ENCODE data around the gene KIF1A. TPM values are rescaled to one million over a fixed set of nuclear protein-coding genes. Genes with fewer than 3 reads are reported as not detected.

The KIF1A gene
- total RNA-seq, 1 donor from 2014 or later: 2.2 TPM

- DNase-seq (ENCODE audit: low spot score): no peak
These were observed 51.8 kb downstream of the KIF1A start for GRCh38 chr2:240768216-240768615.

- DNase-seq (ENCODE audit: low spot score): no peak
These were observed 52.7 kb downstream of the KIF1A start for GRCh38 chr2:240767341-240767740.

- DNase-seq (ENCODE audit: low spot score): no peak
These were observed 53.9 kb downstream of the KIF1A start for GRCh38 chr2:240766072-240766471.

GRCh38 chr2:240765007-240765406, 55.0 kb downstream of the KIF1A start:
- DNase-seq (ENCODE audit: low spot score): peak; percentile 32

- DNase-seq (ENCODE audit: low spot score): no peak
These were observed 55.4 kb downstream of the KIF1A start for GRCh38 chr2:240764605-240765004.

DNA sequence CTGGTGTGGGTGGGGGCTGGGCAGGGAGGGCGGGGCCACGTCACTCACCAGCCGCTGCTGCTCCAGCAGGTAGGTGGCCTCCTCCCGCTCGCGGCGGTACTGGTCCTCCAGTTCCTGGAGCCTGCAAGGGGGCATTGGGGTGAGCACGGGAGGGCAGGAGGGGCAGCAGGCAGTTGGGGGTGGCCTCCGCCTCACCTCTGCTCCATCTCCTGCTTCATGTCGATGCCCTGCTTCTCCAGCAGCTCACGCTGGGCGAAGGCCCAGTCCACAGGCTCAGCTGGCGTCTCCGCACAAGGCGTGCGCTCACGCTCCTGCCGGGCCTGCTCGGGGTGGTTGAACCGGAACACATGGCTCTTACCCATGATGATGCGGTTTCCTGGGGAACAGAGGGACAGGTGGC, 57.0 kb downstream of the KIF1A start:
- no peak for DNase-seq (ENCODE audit: low spot score)

- DNase-seq (ENCODE audit: low spot score): no peak
These were observed 57.8 kb downstream of the KIF1A start for GRCh38 chr2:240762249-240762648.

- DNase-seq (ENCODE audit: low spot score): no peak
These were observed 59.3 kb downstream of the KIF1A start for GRCh38 chr2:240760576-240761246.

- no peak for DNase-seq (ENCODE audit: low spot score)
These were observed 59.9 kb downstream of the KIF1A start for GRCh38 chr2:240760121-240760520.

GRCh38 chr2:240759459-240759858, 60.6 kb downstream of the KIF1A start:
- no peak for DNase-seq (ENCODE audit: low spot score)

DNA sequence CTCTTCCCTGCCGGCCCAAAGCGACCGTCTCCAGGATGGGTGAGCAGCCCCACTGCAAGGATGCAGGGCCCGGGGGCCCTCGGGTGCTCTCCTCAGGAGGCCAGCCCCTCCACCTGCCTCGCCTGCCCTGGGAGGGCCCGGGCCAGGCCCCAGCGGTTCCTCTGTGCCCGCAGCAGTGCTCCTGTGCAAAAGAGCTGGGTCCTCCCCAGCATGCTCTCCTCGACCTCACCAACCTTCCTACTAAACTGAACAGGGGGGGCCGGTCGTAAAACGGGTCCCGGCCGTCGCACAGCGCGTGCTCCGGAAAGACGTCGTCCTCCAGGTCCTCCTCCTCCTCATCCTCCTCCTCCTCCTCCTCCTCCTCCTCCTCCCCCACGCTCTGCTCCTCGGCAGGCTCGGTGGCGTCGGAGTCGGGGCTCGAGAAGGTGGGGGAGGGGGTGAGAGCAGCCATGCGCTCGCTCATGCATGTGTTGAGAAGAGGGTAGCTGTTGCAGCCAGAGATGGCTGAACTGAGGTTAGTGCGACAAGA, 62.9 kb downstream of the KIF1A start:
- no peak for DNase-seq (ENCODE audit: low spot score)

DNA sequence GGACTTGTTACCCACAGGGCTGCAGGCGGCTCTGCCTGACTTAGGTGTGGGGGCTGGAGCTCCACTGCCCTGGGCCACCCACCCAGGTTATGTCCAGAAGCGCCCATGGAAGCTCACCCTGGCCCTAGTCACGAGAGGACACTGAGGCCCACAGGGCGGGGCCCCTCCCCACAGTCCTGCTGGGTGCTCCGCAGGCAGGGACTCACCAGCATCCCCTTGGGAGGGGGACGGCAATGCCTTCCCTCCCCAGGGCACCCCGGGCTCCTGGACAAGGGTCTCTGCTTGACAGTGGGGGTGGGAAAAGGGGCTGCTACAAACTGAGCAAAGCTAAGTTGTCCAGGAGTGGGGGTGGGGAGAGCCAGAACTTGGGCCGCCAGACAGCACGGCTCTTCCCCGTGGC, 67.8 kb downstream of the KIF1A start:
- DNase-seq (ENCODE audit: low spot score): no peak

- DNase-seq (ENCODE audit: low spot score): no peak
These were observed 69.6 kb downstream of the KIF1A start for GRCh38 chr2:240750409-240750808.

DNA sequence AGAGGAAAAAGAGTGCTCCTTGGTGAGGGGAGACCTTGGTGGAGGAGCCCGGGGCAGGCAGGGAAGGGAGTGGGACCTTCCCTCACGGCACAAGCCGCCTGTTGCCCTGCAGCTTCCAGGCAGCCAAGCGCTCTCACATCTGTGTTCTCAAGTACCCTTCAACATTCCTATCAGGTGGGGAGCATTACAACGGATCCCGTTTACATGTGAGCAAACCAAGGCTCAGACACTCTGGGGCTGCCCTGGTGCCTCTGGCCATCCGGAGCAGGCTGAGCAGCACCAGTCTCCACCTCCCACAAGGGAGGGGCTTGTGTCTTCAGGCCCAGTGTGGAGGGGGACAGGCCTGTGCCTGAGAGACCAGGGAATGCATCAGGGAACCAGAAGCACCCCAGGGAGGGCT, 70.5 kb downstream of the KIF1A start:
- DNase-seq (ENCODE audit: low spot score): peak; percentile 28

DNA sequence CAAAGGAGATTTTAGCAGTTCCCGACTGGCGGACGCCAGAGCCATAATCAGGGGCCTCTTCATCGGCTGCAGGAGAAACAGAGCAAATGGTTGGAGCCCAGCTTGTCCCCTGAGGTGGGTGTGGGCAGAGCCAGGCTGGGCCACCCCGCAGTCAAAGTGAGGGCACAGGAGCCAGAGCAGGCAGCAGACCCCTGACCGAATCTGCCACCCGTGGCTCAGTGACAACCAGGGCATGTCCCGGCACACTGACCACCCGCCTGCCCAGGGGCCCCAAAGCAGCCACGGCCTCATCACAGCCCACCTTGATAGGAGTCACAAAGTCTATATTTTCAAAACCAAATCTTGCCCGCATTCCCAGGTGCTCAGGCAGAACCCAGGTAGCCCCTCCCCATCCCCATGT, 72.8 kb downstream of the KIF1A start:
- no peak for DNase-seq (ENCODE audit: low spot score)

DNA sequence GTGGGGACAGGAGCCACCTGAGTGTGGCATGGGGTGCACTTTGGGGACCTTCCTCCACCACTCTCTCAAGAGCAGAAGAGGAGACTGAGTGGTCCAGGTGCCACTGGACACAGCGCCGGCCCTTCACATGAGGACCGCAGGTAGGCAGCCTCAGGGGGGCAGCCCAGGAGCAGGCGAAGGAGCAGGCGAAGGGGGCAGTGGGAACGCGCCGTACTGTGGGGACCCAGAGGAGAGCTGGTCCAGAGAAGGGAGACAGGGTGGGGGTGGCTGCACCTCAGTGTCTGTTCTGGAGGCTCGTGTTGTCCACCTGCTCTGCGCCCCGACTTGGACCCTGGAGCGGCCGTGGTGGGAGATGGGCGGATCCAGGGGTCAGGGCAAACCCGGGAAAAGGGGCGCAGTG, 73.3 kb downstream of the KIF1A start:
- no peak for DNase-seq (ENCODE audit: low spot score)

GRCh38 chr2:240745962-240746361, 74.1 kb downstream of the KIF1A start:
- DNase-seq (ENCODE audit: low spot score): no peak

DNA sequence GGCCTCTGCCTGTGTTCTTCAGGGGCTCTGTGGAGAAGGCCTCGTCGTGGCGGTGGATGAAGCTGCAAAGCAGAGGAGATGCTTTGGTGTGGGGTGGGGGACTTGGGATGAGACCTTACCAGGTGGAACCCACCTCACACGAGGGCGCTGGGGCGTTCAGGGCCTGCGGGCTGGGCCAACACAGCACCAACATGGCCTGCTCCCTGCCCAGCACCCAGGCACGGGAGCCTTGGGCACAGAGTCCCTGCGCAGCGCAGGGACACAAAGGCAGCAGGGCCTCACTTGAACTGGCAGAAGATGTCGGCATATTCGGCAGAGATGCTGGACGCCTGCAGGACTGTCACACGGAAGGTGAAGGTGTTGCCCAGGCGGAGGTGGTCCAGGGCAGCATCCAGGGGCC, 74.6 kb downstream of the KIF1A start:
- DNase-seq (ENCODE audit: low spot score): no peak

GRCh38 chr2:240742602-240743095, 77.4 kb downstream of the KIF1A start:
- DNase-seq (ENCODE audit: low spot score): no peak

DNA sequence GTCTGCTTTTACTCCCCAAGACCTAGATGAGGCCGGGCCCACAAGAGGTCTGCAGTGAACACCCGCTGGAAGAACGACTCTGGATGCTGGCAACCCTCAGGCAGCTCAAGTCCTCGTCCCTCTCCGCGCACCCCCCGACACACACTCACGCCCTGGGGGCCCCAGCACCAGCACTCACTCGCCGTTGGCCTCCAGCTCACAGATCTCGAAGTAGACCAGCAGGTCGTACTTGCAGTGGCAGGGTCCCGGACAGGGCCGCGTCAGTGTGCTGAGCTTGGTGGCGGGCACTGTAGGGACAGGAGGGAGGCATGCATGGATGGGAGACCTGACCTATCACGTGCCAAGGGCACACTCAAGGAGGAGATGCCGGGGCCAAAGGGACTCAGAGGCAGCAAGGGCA, 78.9 kb downstream of the KIF1A start:
- no peak for DNase-seq (ENCODE audit: low spot score)

- DNase-seq (ENCODE audit: low spot score): no peak
These were observed 80.2 kb downstream of the KIF1A start for GRCh38 chr2:240739797-240740196.

DNA sequence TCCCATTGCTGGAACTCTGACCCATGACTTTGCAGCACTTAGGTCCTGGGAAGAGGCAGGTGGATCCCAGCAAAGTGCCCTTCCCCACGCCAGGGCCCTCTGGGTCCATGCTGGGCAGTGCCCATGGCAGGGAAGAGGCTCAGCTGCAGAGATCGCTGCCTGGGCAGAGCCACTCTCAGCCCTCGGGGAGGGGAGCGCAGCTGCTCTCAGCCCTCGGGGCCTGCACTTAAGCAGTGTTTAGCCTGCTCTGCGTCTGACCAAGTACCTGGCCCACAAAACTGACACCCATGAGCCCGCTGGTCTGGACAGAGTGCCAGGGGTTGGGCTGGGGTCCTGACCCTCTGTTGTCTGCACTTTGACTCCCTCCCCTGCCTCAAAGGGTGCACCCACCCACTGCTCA, 82.1 kb downstream of the KIF1A start:
- DNase-seq (ENCODE audit: low spot score): peak; percentile 8

GRCh38 chr2:240737512-240737911, 82.5 kb downstream of the KIF1A start:
- peak; percentile 71 for DNase-seq (ENCODE audit: low spot score)

Data from umbilical cord (tissue), 2 donors.